GM12878 (cell line): ENCODE results near the gene CCDC149. TPM values are rescaled to one million over a fixed set of nuclear protein-coding genes. Genes with fewer than 3 reads are reported as not detected.

Experiments
- FOXM1 ChIP-seq: IDR thresholded peaks from 2 replicates; pipeline ENCODE4 v1.6.1; 2012; ENCODE audit warnings: low read depth, mild to moderate bottlenecking, inconsistent platforms, low read length, moderate library complexity
- IKZF1 ChIP-seq: fragments of 450-650 bp; conservative IDR thresholded peaks from 2 replicates; pipeline ENCODE4 v1.6.1; 2017; ENCODE audit warnings: antibody characterized with exemption, mild to moderate bottlenecking
- NFYA ChIP-seq: IDR thresholded peaks from 2 replicates; pipeline ENCODE4 v1.6.1; 2011; ENCODE audit warnings: low read depth, mild to moderate bottlenecking, low read length, improper control_type of control experiment, borderline replicate concordance
- NR2C2 ChIP-seq: IDR thresholded peaks from 2 replicates; pipeline ENCODE4 v1.6.1; 2011; ENCODE audit warnings: borderline replicate concordance, low read depth; ENCODE audit not compliant: control insufficient read depth, insufficient read length
- RFX5 ChIP-seq: IDR thresholded peaks from 2 replicates; pipeline ENCODE4 v1.6.1; 2011; ENCODE audit warnings: low read depth, low read length, improper control_type of control experiment
- SPI1 ChIP-seq: IDR thresholded peaks from 2 replicates; pipeline ENCODE4 v1.6.1; 2011; ENCODE audit warnings: low read depth, mild to moderate bottlenecking, low read length, moderate library complexity, borderline replicate concordance; ENCODE audit not compliant: insufficient read depth
- polyA plus RNA-seq, 11 experiments: library from polyadenylated mRNA; depleted of rRNA in 4 of 11; unstranded in 6 of 11; stranded (reverse) in 5 of 11; fragments of >200 nt; fragmentation: Nextera tagmentation in 4 of 11; fragmentation: Illumina TruSeq in 1 of 11; extraction: Ambion mirVana in 4 of 11; extraction: Trizol in 1 of 11; gene quantifications; 1 replicate in 1 of 11; 2 replicates in 10 of 11; pipeline versions ENCODE4 v1.2.1 to v1.2.3, GENCODE V29; 2011 to 2016; ENCODE audit warnings: inconsistent platforms in 2 of 11, missing spikeins in 2 of 11, low read depth in 1 of 11
- total RNA-seq, 4 experiments: library from RNA; depleted of rRNA in 3 of 4; stranded (reverse); fragments of >200 nt in 3 of 4; fragmentation: Illumina TruSeq in 1 of 4; extraction: Trizol in 1 of 4; gene quantifications; 2 replicates each; pipeline versions ENCODE4 v1.2.1 to v1.2.3, GENCODE V29; 2013 to 2021
- TF ChIP-seq, protein P1 (sequence below): fragments of 450-650 bp; IDR thresholded peaks from 2 replicates; pipeline ENCODE4 v1.6.1; 2017; ENCODE audit warnings: low read depth, mild to moderate bottlenecking, moderate library complexity
- TF ChIP-seq, protein P2 (sequence below): IDR thresholded peaks from 2 replicates; pipeline ENCODE4 v1.6.1; 2012; ENCODE audit warnings: improper control_type of control experiment, low read depth, low read length; ENCODE audit not compliant: insufficient replicate concordance

CCDC149 gene
- total and polyA plus RNA-seq, 10 of the 15 experiments (the other 5 are each of a cell fraction or from before 2014, with no cell fraction given): 0.03 to 0.04 (median 0.04) TPM; not detected in 7

DNA sequence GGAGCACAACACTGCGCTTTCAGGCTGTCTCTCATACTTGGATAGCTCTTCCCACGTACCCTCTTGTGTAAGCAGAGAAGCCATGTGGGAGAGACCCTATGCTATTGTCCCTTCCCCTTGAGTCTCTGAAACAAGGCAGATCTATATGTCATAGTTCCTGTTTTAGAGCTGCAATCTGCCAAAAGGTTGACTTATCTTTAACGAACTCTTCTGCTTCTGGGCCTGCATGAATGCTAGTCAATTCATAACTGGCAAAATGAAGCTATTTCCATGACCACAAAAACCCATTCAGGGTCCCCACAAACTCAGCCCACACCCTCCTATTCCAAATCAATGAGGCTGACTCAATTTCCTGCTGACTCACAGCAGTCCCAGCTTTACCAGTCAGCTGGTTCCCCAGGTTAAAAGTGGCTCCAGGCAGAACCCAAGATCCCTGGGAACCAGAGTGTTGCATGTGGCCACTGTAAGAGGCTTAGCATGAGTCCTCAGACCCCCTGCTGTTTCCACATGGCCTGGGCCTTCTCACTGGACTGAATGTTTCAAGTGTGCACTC lies 142.7 kb downstream of the CCDC149 start (continued):
- TF ChIP-seq NFYA: no peak
- TF ChIP-seq, protein P1, sequence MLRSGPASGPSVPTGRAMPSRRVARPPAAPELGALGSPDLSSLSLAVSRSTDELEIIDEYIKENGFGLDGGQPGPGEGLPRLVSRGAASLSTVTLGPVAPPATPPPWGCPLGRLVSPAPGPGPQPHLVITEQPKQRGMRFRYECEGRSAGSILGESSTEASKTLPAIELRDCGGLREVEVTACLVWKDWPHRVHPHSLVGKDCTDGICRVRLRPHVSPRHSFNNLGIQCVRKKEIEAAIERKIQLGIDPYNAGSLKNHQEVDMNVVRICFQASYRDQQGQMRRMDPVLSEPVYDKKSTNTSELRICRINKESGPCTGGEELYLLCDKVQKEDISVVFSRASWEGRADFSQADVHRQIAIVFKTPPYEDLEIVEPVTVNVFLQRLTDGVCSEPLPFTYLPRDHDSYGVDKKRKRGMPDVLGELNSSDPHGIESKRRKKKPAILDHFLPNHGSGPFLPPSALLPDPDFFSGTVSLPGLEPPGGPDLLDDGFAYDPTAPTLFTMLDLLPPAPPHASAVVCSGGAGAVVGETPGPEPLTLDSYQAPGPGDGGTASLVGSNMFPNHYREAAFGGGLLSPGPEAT: no peak
- no peak for TF ChIP-seq RFX5
- TF ChIP-seq IKZF1: no peak
- TF ChIP-seq NR2C2: no peak
- TF ChIP-seq, protein P2, sequence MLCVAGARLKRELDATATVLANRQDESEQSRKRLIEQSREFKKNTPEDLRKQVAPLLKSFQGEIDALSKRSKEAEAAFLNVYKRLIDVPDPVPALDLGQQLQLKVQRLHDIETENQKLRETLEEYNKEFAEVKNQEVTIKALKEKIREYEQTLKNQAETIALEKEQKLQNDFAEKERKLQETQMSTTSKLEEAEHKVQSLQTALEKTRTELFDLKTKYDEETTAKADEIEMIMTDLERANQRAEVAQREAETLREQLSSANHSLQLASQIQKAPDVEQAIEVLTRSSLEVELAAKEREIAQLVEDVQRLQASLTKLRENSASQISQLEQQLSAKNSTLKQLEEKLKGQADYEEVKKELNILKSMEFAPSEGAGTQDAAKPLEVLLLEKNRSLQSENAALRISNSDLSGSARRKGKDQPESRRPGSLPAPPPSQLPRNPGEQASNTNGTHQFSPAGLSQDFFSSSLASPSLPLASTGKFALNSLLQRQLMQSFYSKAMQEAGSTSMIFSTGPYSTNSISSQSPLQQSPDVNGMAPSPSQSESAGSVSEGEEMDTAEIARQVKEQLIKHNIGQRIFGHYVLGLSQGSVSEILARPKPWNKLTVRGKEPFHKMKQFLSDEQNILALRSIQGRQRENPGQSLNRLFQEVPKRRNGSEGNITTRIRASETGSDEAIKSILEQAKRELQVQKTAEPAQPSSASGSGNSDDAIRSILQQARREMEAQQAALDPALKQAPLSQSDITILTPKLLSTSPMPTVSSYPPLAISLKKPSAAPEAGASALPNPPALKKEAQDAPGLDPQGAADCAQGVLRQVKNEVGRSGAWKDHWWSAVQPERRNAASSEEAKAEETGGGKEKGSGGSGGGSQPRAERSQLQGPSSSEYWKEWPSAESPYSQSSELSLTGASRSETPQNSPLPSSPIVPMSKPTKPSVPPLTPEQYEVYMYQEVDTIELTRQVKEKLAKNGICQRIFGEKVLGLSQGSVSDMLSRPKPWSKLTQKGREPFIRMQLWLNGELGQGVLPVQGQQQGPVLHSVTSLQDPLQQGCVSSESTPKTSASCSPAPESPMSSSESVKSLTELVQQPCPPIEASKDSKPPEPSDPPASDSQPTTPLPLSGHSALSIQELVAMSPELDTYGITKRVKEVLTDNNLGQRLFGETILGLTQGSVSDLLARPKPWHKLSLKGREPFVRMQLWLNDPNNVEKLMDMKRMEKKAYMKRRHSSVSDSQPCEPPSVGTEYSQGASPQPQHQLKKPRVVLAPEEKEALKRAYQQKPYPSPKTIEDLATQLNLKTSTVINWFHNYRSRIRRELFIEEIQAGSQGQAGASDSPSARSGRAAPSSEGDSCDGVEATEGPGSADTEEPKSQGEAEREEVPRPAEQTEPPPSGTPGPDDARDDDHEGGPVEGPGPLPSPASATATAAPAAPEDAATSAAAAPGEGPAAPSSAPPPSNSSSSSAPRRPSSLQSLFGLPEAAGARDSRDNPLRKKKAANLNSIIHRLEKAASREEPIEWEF: no peak
- peak; percentile 56; the same call in 1 of the 2 replicates for TF ChIP-seq FOXM1
- no peak for TF ChIP-seq SPI1
